Activated T-helper 1 cell treated with Interleukin-2 at 50 U/mL for 16 hours (primary cell): ENCODE results near the gene COX15.
"Not testable (repeated sequence)": the region's sequence is repeated elsewhere in the genome, so short reads cannot be mapped to it uniquely, and the experiment has no call there.

Source experiments
- DNase-seq: peaks from one replicate; pipeline ENCODE4 v3.0.0-alpha.2; 2020; ENCODE audit warnings: low read depth

Gene COX15

GRCh38 chr10:99732033-99732842 lies at the start of gene COX15, which contains the start of gene CUTC:
Gene COX15 (minus strand): TSS chr10:99732127. CDS start chr10:99732049, 78 bp downstream.
Gene CUTC (plus strand): TSS chr10:99732234. CDS start chr10:99732349, 115 bp downstream.
- DNase-seq, result peak; percentile 92

- DNase-seq, result no peak
Measured at GRCh38 chr10:99779335-99779734, 47.4 kb upstream of the COX15 start.

DNA sequence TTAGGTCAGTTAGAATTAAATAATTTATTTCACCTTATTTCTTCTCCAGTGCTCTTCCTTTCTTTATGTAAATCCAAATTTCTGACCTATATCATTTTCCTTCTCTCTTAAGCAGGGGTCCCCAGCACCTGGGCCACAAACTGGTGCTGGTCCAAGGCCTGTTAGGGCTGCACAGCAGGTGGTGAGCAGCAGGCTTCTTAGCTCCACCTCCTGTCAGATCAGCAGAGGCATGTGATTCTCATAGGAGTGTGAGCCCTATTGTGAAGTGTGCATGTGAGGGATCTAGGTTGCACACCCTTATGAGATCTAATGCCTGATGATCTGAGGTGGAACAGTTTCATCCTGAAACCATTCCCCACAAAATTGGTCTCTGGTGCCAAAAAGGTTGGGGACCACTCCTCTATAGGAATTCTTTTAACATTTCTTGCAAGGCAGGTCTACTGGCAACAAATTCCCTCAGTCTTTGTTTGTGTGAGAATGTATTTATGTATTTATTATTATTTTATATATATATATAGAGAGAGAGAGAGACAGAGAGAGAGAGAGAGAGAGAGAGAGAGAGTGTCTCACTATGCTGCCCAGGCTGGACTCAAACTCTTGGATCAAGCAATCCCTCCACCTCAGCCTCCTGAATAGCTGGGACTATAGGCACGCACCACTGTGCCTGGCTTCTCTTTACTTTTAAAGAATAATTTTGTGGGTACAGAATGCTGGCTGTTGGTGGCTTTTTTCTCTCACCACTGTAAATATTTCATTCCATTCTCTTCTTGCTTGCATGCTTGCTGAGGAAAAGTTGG lies 46.2 kb upstream of the COX15 start:
- DNase-seq, result no peak

DNA sequence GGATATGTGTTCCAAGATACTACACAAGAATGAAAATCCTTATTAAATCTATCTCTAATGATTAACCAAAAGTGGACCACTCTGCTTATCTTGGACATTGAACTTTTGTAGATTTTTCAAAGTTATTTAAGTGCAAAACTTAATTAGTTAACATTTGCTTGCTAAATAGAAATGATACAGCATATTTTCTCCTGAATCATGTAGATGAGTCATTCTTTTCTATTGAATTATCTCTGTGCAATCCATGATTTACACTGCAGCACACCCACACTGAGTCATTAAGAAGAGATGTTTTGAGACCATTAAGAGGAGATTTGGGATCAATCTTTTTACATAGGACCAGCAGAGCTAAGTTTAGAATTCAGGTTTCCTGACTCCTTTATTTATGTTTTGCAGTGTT lies 43.9 kb upstream of the COX15 start:
- no peak for DNase-seq

GRCh38 chr10:99770408-99771045 lies 38.6 kb upstream of the COX15 start:
- DNase-seq, result no peak

GRCh38 chr10:99769706-99770105 lies 37.8 kb upstream of the COX15 start:
- no peak for DNase-seq

GRCh38 chr10:99768556-99768955 lies 36.6 kb upstream of the COX15 start:
- no peak for DNase-seq

- no peak for DNase-seq
Measured at GRCh38 chr10:99767901-99768300, 36.0 kb upstream of the COX15 start.

DNA sequence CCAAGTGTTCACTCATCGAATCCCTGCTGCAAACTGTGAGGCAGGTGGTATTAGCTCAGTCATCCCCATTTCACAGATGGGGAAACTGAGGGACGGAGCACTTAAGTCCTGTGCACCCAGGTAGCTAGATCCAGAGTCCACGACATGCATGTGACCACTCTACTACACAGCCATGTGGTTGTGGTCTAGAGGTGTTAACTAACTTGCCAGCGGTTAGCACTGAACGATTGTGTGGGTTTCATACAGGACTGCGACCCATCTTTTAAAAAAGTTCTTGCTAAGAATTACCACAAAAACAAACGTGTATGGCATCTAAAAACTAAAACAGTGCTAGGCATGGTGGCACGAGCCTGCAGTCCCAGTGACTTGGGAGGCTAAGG lies 34.4 kb upstream of the COX15 start:
- no peak for DNase-seq

DNA sequence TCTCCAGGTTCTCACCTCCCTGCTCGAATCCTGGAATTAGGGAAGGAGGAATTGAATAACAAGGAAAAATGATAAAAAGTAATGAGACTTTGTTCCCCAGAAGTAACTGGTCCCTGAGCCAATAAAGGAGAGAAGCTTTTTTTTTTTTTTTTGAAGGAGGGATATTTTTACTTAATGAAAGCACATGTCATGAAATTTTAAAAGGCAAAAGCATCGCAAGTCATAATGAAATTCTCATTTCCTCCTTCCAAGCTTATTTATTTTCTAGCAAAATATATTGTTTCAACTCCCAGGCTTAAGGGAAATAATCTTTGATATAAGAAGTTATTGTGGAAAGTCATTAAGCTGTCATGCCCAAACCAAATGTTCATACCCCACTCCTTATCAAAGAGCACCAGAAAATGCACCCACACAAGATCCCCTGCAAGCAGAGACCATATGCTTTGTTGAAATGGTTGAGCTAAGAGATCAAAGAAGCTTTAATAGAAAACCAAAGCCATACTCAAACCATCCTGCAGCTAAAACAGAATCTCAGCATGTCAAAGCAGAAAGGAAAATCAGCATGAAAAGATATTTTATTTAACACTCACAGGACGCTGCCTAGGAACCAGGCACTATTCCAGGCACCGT lies 33.9 kb upstream of the COX15 start:
- DNase-seq, result no peak

DNA sequence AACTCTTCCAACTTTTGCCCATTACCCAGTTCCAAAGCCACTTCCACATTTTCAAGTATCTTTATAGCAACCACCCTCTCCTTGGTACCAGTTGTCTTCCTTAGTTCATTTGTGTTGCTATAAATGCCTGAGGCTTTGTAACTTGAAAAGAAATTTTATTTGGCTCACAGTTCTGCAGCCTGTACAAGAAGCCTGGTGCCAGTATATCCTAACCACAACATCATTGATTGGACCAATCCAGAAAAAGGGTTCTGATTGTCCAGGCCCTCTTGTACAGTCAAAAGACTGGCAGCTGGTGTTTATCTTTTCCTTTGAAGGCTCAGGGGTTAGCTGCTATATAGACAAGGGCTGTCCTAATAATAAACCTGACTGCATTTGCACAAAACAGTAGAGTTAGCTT lies 29.4 kb upstream of the COX15 start:
- DNase-seq, result no peak

DNA sequence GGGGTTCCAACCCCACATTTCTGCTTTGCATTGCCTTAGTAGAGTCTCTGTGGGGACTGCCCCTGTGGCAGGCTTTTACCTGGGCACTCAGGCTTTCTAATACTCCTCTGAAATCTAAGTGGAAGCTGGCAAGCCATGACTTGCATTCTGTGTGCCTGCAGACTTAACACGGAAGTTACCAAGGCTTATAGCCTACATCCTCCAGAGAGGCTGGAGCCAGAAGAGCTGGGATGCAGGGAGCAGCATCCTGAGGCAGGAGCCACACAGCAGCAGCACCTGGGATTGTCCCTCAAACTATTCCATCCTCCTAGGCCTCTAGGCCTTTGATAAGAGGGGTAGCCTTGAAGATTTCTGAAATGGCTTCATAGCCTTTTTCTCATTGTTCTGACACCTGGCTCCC lies 28.4 kb upstream of the COX15 start:
- no peak for DNase-seq

DNA sequence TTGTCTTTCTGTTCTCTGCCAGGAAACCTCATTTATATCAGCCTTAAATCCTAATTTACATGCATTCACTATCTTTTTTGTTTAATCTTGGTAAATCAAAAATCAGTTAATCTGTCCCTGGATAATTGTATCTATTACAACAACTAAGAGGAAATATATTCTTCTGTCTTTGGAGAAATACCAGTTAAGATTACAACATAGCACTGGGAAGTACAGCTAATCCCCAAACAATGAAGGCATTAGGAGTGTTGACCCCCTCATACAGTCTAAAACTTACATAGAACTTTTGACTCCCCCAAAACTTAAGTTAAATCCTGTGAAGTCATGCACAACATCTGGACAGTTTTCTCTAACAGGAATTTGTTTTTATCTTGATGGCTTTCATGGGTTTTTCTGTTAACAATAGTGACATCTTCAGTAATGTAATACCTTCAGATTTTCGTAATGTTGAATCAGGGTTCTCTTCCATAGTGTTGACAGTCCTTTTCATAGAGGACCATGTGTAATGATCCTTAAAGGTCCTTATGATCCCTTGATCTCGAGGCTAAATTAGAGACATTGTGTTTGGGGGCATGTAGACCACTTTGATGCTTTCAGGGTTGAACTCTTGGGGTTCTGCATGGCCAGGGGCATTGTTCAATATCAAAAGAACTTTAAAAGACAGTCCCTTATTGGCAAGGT lies 26.4 kb upstream of the COX15 start:
- no peak for DNase-seq

DNA sequence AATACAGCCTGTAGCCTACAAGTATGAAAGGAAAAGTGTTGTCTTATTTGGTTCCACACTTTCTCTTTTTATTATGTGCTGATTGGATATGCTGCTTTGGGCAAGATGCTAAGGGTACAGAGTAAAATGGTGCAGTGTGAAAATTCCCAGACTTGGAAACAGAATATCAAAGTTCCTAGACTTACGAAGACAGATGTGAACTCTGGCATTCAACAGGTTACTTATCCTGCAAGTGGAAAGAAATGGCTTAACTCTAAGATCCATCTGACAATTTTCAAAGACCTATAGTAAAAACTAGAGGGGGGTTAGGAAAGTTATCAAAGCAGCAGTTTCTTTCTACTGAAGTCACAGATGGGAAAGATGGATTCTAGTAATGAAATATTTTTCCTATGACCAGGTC lies 24.2 kb upstream of the COX15 start:
- DNase-seq, result no peak

DNA sequence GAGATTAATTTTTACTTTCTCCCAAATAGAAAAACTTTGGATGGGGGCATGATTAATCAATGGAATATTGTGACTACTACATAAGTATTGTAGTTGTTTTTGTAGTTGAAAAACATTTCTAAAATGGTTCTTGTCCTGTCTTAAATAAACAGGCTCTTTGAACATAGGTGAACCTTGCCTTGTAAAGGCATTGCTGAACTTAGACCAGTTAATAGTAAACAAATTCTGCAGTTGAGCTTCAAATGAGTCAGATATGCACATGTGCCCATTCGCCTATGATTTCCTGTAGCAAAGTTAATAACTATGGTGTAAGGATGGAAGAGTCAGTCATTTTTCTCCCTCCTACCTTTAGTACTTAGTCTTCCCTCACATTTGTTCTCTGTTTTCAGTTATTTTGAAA lies 22.7 kb upstream of the COX15 start:
- DNase-seq, result no peak

GRCh38 chr10:99750641-99751040 lies 18.7 kb upstream of the COX15 start:
- no peak for DNase-seq

DNA sequence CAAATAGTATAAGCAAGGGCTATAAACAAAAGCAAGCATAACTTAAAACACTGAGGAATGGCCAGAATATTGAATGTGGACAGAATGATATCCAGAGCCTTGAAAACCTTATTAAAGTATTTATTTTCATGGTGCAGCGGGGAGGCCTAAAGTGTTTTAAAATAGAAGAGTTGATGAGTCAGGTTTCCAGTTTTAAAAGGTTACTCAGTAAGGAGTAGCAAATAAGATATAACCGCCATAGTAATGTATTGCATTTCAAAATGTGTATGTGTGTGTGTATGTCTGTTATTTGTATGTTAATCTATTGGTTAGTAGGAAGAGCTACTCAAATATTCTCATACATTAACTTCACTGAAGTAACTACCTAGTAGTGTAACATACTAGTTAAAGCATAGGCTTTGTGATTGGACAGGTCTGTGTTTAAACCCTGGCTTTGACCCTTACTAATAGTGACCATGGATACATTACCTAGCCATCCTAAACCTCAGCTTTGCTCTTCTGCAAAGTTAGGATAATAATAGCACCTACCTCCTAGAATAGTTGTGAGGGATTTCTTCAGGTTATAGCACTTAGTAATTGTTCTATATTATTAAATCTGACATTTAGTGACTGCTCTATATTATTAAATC lies 17.0 kb upstream of the COX15 start:
- DNase-seq, result no peak

- DNase-seq, result not testable (repeated sequence)
Measured at GRCh38 chr10:99746166-99746565, 14.2 kb upstream of the COX15 start.

DNA sequence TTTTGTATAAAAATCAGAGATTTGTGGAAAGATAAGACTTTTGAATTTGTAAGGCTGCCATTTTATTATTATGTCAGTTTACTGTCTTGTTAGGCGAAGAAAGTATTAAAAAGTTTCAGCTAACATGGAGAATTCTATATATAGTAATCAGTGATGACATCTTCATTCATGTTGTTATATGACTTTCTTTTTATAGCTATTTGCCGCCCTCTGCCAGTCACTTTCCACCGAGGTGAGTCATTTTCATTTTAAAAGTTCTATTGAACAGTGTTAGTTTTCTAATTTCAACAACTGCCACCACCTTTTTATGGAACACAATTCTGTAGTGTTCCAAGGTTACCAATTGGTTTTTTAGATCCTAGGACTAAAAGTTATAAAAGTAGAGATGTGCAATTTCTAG lies 11.9 kb upstream of the COX15 start:
- no peak for DNase-seq

DNA sequence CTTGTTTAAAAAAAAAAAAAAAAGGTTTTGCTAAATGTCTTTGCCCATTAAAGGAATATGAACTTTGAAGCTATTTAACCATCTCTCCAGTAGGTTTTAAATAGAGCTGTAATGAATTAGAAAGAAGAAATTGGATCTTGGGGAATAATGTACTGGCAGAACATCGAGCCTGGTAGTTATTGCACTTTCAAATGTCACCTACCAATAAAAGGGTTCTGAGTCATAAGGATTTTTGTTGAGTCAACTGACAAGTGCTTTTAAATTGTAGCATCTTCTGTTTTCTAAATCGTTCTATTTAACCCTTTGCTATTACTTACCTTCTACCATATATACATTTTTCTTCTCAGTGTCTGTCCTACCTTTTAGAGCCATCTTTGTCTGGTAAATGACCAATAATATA lies 10.8 kb upstream of the COX15 start:
- no peak for DNase-seq

- DNase-seq, result no peak
Measured at GRCh38 chr10:99742254-99742653, 10.3 kb upstream of the COX15 start.
